SK-N-MC (cell line): ENCODE results near the gene KCNB1.

Experiments used
- DNase-seq: peaks from one replicate; pipeline ENCODE4 v3.0.0-alpha.2; 2011; ENCODE audit warnings: low read depth, low spot score
- H3K27ac ChIP-seq: fragments of 200-600 bp; sonication (generic); 2 replicates; pipeline ENCODE4 v1.5.1; 2016; ENCODE audit warnings: mixed run types
- H3K36me3 ChIP-seq: fragments of 200-600 bp; sonication (generic); 2 replicates; pipeline ENCODE4 v1.6.1; 2017; ENCODE audit warnings: antibody characterized with exemption, low read length, mixed read lengths; ENCODE audit not compliant: insufficient read depth
- H3K4me3 ChIP-seq: fragments of 200-600 bp; sonication (generic); 2 replicates; pipeline ENCODE4 v1.5.1; 2016
- H3K9ac ChIP-seq: fragments of 200-600 bp; sonication (generic); 2 replicates; pipeline ENCODE4 v1.8.0; 2017; ENCODE audit warnings: mixed run types, mixed read lengths; ENCODE audit not compliant: insufficient read length
- H3K9me3 ChIP-seq: fragments of 200-600 bp; sonication (generic); 2 replicates; pipeline ENCODE4 v1.6.1; 2017; ENCODE audit warnings: low read depth, mild to moderate bottlenecking, antibody characterized with exemption, low read length, moderate library complexity, mixed read lengths
- EZH2 ChIP-seq: fragments of 200-600 bp; sonication (generic); IDR thresholded peaks from one replicate; pipeline ENCODE4 v1.6.1; 2017; ENCODE audit warnings: antibody characterized with exemption
- FOXP2 ChIP-seq: optimal IDR thresholded peaks from 2 replicates; pipeline ENCODE3; 2011; ENCODE audit warnings: mild to moderate bottlenecking, moderate library complexity; ENCODE audit not compliant: insufficient read depth; ENCODE audit errors: extremely low read length, control extremely low read depth
- POLR2AphosphoS5 ChIP-seq: IDR thresholded peaks from 2 replicates; pipeline ENCODE4 v1.6.1; 2012; ENCODE audit warnings: mild to moderate bottlenecking, low read depth, low read length, borderline replicate concordance

Gene KCNB1

DNA sequence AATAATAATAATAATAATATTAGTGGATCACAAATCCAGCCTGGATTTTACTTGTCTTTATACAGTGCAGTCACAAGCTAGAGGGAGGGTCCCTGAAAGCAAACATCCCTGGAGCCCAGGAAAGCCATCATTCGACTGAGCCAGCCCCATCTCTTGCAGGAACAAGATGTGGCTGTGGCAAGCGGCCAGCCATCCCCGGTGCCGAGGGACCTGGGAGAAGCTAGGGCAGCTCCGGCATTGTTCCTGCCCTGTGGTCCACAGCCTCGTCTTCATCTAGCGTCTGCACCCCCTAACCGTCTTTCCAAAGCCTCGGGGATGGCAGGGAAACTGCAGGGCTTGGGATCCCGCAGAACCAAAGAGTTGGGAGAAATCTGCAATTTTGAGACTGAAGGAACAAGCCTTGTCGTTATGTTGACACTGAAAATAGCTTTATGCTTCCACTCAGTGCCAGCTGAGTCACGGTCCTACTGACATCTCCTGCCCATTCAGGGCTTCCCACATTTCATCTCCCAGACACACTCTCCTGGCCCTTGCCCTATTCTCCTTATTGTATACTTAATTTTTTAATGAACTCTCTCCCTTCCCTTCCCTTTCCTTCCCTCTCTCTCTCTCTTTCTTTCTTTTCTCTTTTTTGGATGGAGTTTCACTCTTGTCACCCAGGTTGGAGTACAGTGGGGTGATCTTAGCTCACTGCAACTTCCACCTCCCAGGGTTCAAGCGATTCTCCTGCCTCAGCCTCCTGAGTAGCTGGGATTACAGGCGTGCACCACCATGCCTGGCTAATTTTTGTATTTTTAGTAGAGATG is 142.1 kb downstream of the KCNB1 start:
- TF ChIP-seq FOXP2 (no peak), EZH2 (no peak), POLR2AphosphoS5 (no peak)
- Histone ChIP-seq H3K9me3 (no peaks in the 10 kb centered on the region), H3K36me3 (no peaks in the 10 kb centered on the region), H3K27ac (no peak overlapping the region), H3K9ac (no peak overlapping the region), H3K4me3 (no peak overlapping the region)
- no peak for DNase-seq

- Histone ChIP-seq H3K4me3 (no peak overlapping the region), H3K9me3 (no peaks in the 10 kb centered on the region), H3K9ac (no peak overlapping the region), H3K36me3 (no peaks in the 10 kb centered on the region), H3K27ac (no peak overlapping the region)
- no peak for DNase-seq
- no peak for TF ChIP-seq EZH2
Measured at GRCh38 chr20:49339123-49339522, 143.3 kb downstream of the KCNB1 start.

GRCh38 chr20:49338061-49338460 is 144.4 kb downstream of the KCNB1 start:
- H3K27ac ChIP-seq, result no peak overlapping the region
- TF ChIP-seq FOXP2, result no peak
- TF ChIP-seq EZH2, result no peak
- H3K36me3 ChIP-seq, result no peaks in the 10 kb centered on the region
- no peak overlapping the region for H3K4me3 ChIP-seq
- DNase-seq, result no peak
- H3K9ac ChIP-seq, result no peak overlapping the region
- H3K9me3 ChIP-seq, result no peaks in the 10 kb centered on the region

GRCh38 chr20:49337357-49337756 is 145.1 kb downstream of the KCNB1 start:
- no peak for TF ChIP-seq POLR2AphosphoS5
- no peak for TF ChIP-seq EZH2
- no peak for TF ChIP-seq FOXP2
- H3K9me3 ChIP-seq, result no peaks in the 10 kb centered on the region
- H3K4me3 ChIP-seq, result no peak overlapping the region
- H3K27ac ChIP-seq, result no peak overlapping the region
- H3K36me3 ChIP-seq, result no peaks in the 10 kb centered on the region
- no peak for DNase-seq
- H3K9ac ChIP-seq, result no peak overlapping the region

DNA sequence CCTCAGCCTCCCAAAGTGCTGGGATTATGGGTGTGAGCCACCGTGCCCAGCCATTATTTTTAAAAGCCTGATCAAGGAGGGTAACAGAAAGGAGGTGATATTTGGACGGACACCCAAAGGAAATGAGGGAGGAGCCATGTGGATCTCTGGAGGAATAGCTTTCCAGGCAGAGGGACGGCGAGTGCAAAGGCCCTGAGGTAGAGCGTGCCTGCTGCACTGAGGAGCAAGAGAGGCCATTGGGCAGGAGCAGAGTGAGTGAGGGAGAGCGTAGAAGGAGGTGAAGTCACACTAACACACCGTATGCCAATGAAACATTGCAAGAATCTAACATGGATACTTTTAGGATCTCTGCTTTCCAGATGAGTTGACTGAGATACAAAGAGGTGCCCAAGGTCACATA is 145.7 kb downstream of the KCNB1 start:
- Histone ChIP-seq H3K4me3 (no peak overlapping the region), H3K9ac (no peak overlapping the region), H3K36me3 (no peaks in the 10 kb centered on the region), H3K9me3 (no peaks in the 10 kb centered on the region), H3K27ac (no peak overlapping the region)
- TF ChIP-seq EZH2 (no peak), POLR2AphosphoS5 (no peak)
- DNase-seq, result no peak

DNA sequence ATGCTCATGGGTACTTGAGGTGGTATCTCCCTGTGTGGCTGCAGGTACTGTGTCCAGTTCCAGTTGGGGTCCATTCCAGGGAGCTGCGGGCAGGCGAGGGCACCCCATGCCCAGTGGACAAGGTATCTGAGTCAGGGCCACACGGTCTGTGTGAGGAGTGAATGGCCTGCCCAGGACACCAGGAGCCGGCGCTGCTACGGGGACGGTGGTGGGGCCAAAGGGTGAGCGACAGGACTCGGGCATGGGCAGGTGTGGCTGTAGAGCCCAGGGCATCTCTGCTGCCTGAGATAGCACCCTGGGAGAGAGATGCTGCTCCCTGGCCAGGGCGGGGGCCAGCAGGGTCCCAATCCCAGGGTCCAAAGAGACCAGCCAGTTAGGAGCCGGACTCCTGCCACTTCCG is 147.0 kb downstream of the KCNB1 start:
- TF ChIP-seq POLR2AphosphoS5, result no peak
- no peak for TF ChIP-seq FOXP2
- no peak for TF ChIP-seq EZH2

GRCh38 chr20:49330701-49331615 is 151.5 kb downstream of the KCNB1 start:
- TF ChIP-seq EZH2, result no peak
- no peak for TF ChIP-seq POLR2AphosphoS5
- no peak for TF ChIP-seq FOXP2
- no peak overlapping the region for H3K27ac ChIP-seq
- no peak for DNase-seq
- H3K9ac ChIP-seq, result no peak overlapping the region
- H3K4me3 ChIP-seq, result no peak overlapping the region
- H3K36me3 ChIP-seq, result no peaks in the 10 kb centered on the region
- H3K9me3 ChIP-seq, result no peaks in the 10 kb centered on the region

More for the DNA sequence above, 147.0 kb downstream of the KCNB1 start:
- H3K4me3 ChIP-seq, result no peak overlapping the region
- no peaks in the 10 kb centered on the region for H3K36me3 ChIP-seq
- no peak overlapping the region for H3K9ac ChIP-seq
- no peaks in the 10 kb centered on the region for H3K9me3 ChIP-seq
- DNase-seq, result no peak
- no peak overlapping the region for H3K27ac ChIP-seq

GRCh38 chr20:49328790-49329189 is 153.7 kb downstream of the KCNB1 start:
- H3K9ac ChIP-seq, result no peak overlapping the region
- H3K4me3 ChIP-seq, result no peak overlapping the region
- no peaks in the 10 kb centered on the region for H3K9me3 ChIP-seq
- TF ChIP-seq FOXP2, result no peak
- no peak for TF ChIP-seq EZH2
- no peak for TF ChIP-seq POLR2AphosphoS5
- no peaks in the 10 kb centered on the region for H3K36me3 ChIP-seq
- H3K27ac ChIP-seq, result no peak overlapping the region
- DNase-seq, result no peak
